Mesothelial cell of epicardium (in vitro differentiated cells): ENCODE measurements around the gene FCRL1. TPM values are rescaled to one million over a fixed set of nuclear protein-coding genes. Genes with fewer than 3 reads are reported as not detected.

Experiments
- DNase-seq, 2 experiments: peaks; one replicate each; pipeline ENCODE4 v3.0.0; 2021; ENCODE audit warnings: low spot score in 2 of 2; ENCODE audit not compliant: unreplicated experiment in 2 of 2
- H3K27ac Mint-ChIP-seq: 2 replicates; pipeline ENCODE4 v1.8.0; 2021; ENCODE audit warnings: mixed read lengths
- H3K27me3 Mint-ChIP-seq: 2 replicates; pipeline ENCODE4 v1.8.0; 2021; ENCODE audit warnings: low read depth, mixed read lengths
- H3K36me3 Mint-ChIP-seq: 2 replicates; pipeline ENCODE4 v1.8.0; 2021; ENCODE audit warnings: mixed read lengths
- H3K4me1 Mint-ChIP-seq: 2 replicates; pipeline ENCODE4 v1.8.0; 2021; ENCODE audit warnings: mixed read lengths
- H3K4me3 Mint-ChIP-seq: 2 replicates; pipeline ENCODE4 v1.8.0; 2021; ENCODE audit warnings: mild to moderate bottlenecking, moderate library complexity, mixed read lengths
- H3K9me3 Mint-ChIP-seq: 2 replicates; pipeline ENCODE4 v1.8.0; 2021; ENCODE audit warnings: mixed read lengths
- CTCF ChIP-seq: fragments of 200-600 bp; sonication (generic); IDR thresholded peaks from one replicate; pipeline ENCODE4 v1.5.0; 2021; ENCODE audit warnings: antibody characterized with exemption; ENCODE audit not compliant: unreplicated experiment
- total RNA-seq: library from RNA; stranded (reverse); gene quantifications from 3 replicates; pipeline ENCODE4 v1.2.1, GENCODE V29; 2021

FCRL1 gene
- total RNA-seq, 1 donor from 2014 or later: not detected

DNA sequence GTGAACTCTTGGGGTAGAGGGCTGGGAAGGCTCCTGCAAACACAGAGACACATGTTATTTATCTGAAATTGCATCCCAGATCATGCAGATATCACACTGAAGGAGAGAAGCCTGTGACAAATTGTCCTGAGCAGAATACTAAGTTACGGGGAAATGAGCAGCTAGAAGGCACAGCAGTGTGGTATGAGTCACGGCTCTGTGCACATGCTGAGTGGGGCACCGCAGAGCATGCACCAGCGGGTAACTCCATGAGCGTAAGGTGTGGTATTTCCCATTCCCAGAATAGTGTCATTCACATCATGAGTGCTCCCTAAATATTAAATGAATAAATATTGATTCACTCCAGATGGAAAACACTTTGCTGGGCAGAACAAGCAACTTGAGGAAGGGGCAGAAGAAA is 21.7 kb downstream of the FCRL1 start:
- H3K36me3 Mint-ChIP-seq: no peaks in the 10 kb centered on the region
- DNase-seq: no peak
- peaks cover 12% of the 10 kb centered on the region for H3K27me3 Mint-ChIP-seq
- TF ChIP-seq CTCF: no peak
- no peak overlapping the region for H3K27ac Mint-ChIP-seq
- peaks cover 10% of the 10 kb centered on the region for H3K9me3 Mint-ChIP-seq
- no peak overlapping the region for H3K4me3 Mint-ChIP-seq
- no peaks in the 10 kb centered on the region for H3K4me1 Mint-ChIP-seq

- H3K36me3 Mint-ChIP-seq: no peaks in the 10 kb centered on the region
- no peak for DNase-seq
- H3K27me3 Mint-ChIP-seq: peaks cover 7% of the 10 kb centered on the region
- no peak for TF ChIP-seq CTCF
- H3K4me3 Mint-ChIP-seq: no peak overlapping the region
- no peaks in the 10 kb centered on the region for H3K4me1 Mint-ChIP-seq
- no peak overlapping the region for H3K27ac Mint-ChIP-seq
- H3K9me3 Mint-ChIP-seq: peaks cover 3% of the 10 kb centered on the region
Observed at GRCh38 chr1:157785248-157785647, 34.7 kb downstream of the FCRL1 start.

DNA sequence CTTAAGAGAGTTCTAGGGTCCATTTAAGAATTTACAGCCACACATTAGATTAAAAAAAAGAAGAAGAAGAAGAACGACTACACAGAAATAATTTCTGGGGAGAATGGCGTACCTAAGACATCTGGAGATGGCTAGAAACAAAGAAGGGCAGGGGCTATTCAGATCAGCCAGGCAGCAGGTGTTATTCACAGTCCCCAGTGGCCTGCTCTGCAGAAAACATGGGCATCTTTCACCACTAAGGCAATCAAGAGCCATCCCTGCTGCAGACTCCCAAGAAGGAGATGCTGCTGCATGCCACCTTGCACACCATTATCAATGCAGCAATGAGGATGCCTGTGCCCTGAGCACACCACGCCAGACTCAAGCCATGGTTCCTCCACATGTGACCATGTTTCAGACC is 35.1 kb downstream of the FCRL1 start:
- TF ChIP-seq CTCF: no peak
- Mint-ChIP-seq H3K36me3 (no peaks in the 10 kb centered on the region), H3K4me3 (no peak overlapping the region), H3K9me3 (peaks cover 3% of the 10 kb centered on the region), H3K27me3 (peaks cover 7% of the 10 kb centered on the region), H3K27ac (no peak overlapping the region), H3K4me1 (no peaks in the 10 kb centered on the region)
- no peak for DNase-seq

DNA sequence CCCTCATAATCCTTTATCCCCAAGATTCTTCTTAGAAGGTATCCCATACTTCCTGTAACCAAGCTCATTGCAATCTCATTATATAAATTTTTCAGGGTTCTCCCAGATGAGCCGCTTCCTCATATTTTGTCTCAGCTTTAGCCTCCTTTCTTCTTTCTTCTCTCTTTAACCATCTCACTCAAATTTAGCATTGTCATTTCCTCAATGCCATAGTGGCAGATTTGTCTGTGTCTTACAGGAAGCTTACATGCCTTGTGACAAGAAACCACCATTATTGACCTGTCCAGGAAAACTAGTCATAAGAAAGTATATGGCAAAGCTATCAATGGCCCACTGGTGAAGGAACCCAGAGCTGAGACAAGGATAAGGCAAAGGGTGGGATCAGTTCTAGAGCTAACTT is 37.0 kb downstream of the FCRL1 start:
- H3K4me3 Mint-ChIP-seq: no peak overlapping the region
- peaks cover 2% of the 10 kb centered on the region for H3K9me3 Mint-ChIP-seq
- no peak overlapping the region for H3K27ac Mint-ChIP-seq
- H3K27me3 Mint-ChIP-seq: peaks cover 7% of the 10 kb centered on the region
- no peak for DNase-seq
- H3K4me1 Mint-ChIP-seq: no peaks in the 10 kb centered on the region
- TF ChIP-seq CTCF: no peak
- H3K36me3 Mint-ChIP-seq: no peaks in the 10 kb centered on the region

DNA sequence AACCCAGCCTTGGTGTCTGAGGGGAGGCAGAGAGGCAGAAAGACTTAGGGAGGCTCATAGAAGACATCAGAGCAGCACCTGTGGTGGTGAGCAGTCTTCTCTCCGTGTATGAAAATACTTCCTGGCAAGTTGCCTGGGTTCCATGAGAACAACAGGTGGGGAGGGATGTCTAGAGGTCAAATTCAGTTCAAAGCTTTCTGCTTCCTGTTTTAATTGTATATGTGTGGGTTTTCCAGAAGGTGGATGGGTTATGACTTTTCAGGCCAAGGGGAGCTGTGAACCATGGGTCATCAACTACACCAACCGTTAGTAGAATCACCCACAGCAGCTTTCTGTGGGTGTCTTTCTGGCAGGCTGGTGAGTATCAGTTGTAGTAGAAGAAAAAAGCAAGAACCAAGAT is 38.9 kb downstream of the FCRL1 start:
- no peak for DNase-seq
- no peak for TF ChIP-seq CTCF
- Mint-ChIP-seq H3K9me3 (no peaks in the 10 kb centered on the region), H3K27me3 (peaks cover 8% of the 10 kb centered on the region), H3K4me1 (no peaks in the 10 kb centered on the region), H3K27ac (no peak overlapping the region), H3K36me3 (no peaks in the 10 kb centered on the region), H3K4me3 (no peak overlapping the region)

DNA sequence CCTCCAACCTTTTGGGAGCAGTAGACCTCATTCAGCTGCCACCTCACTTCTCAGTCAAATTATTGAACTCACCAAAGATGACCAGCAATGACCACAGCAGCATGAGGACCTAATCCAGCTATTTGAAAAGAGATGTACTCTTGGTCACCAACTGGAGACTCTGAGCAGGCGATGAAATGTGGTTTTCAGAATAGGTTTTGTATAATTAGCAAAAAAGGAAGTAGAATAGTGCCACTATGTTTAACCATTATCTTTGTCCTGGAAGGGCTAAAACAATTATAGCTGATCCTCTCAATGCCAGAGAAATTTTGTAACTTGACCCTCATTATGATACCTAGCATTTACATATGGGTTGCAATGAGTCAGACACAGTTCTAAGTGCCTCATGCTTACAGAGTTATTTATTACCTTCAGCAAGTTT is 42.9 kb downstream of the FCRL1 start, which contains the start of gene FCRL2:
FCRL2 (minus strand) TSS at position 162 of the 421 bp plus-strand sequence; CDS start at position 103, 59 bp downstream.
- no peaks in the 10 kb centered on the region for H3K36me3 Mint-ChIP-seq
- no peak within 1 kb of the TSS for H3K4me3 Mint-ChIP-seq
- DNase-seq: no peak
- H3K4me1 Mint-ChIP-seq: no peaks in the 10 kb centered on the region
- no peaks in the 10 kb centered on the region for H3K9me3 Mint-ChIP-seq
- H3K27ac Mint-ChIP-seq: no peak within 1 kb of the TSS
- no peak for TF ChIP-seq CTCF
- H3K27me3 Mint-ChIP-seq: peaks cover 25% of the 10 kb centered on the region
